Ovary (tissue), 9 donors: ENCODE data around the gene ALK. TPM values are rescaled to one million over a fixed set of nuclear protein-coding genes. Genes with fewer than 3 reads are reported as not detected.
"Not testable (repeated sequence)": the region's sequence is repeated elsewhere in the genome, so short reads cannot be mapped to it uniquely, and the experiment has no call there.

Experiments used
- DNase-seq, 5 donors: peaks; one replicate each; pipeline ENCODE4 v3.0.0-alpha.2; 2019 to 2020
- H3K27ac ChIP-seq, 2 donors: fragments of 200-600 bp; one replicate each; pipeline versions ENCODE4 v1.5.1 to v1.8.0; 2019 to 2022
- H3K27me3 ChIP-seq: fragments of 200-600 bp; one replicate; pipeline ENCODE4 v1.8.0; 2022
- H3K36me3 ChIP-seq: fragments of 200-600 bp; sonication (generic); one replicate; pipeline ENCODE4 v1.5.1; 2019
- H3K4me1 ChIP-seq: one replicate; pipeline ENCODE4 v1.8.1; 2013; ENCODE audit warnings: mild to moderate bottlenecking, moderate library complexity; ENCODE audit not compliant: insufficient read depth
- H3K4me3 ChIP-seq: fragments of 200-600 bp; sonication (generic); one replicate; pipeline ENCODE4 v1.5.1; 2017
- H3K9me3 ChIP-seq, 2 donors: fragments of 200-600 bp in 1 of 2; sonication (generic) in 1 of 2; one replicate each; pipeline versions ENCODE4 v1.5.1 to v1.8.1; 2013 to 2019; ENCODE audit warnings: mild to moderate bottlenecking in 1 of 2, moderate library complexity in 1 of 2
- EP300 ChIP-seq: sonication (generic); formaldehyde crosslinking; IDR thresholded peaks from one replicate; pipeline ENCODE4 v1.6.1; 2017; ENCODE audit warnings: antibody characterized with exemption
- POLR2A ChIP-seq: fragments of 450-650 bp; IDR thresholded peaks from one replicate; pipeline ENCODE4 v1.6.1; 2017; ENCODE audit warnings: antibody characterized with exemption, mild to moderate bottlenecking, moderate library complexity
- WGBS, 3 donors: extraction: QIAGEN DNeasy Blood & Tissue Kit in 1 of 3; methylation state at CpG; one replicate each; pipeline versions ENCODE4 v1.1.5 to v1.1.7; 2013 to 2017; 5-methylcytosine and 5-hydroxymethylcytosine counted together
- intact Hi-C, 4 donors: fragments of 100-400 bp; cut with DNase I; formaldehyde crosslinking; loops; one replicate each; pipeline versions ENCODE4 v1.11.0 to v1.15.1; 2022 to 2023
- polyA plus RNA-seq, 2 donors: library from polyadenylated mRNA; stranded (reverse); fragments of 200-250 nt in 1 of 2; fragments of 350-450 nt in 1 of 2; fragmentation: Illumina TruSeq in 1 of 2; extraction: RNeasy Lipid Tissue Mini Kit (QIAGEN cat#74804) in 1 of 2; gene quantifications; one replicate each; pipeline ENCODE4 v1.2.3, GENCODE V29; 2013 to 2014
- total RNA-seq, 7 donors: library from RNA; depleted of rRNA in 2 of 7; stranded (reverse); fragments of >200 nt in 2 of 7; fragmentation: NEBNext Ultra II Directional in 3 of 7; extraction: Animal tissue kit (Norgen Biotek cat#: 25700) in 3 of 7; gene quantifications; one replicate each; pipeline versions ENCODE4 v1.1.0 to v1.2.4, GENCODE V29; 2016 to 2023
- TF ChIP-seq, protein P1 (sequence below), 3 donors: fragments of 450-650 bp in 2 of 3; fragments of 200-600 bp in 1 of 3; IDR thresholded peaks; one replicate each; pipeline versions ENCODE4 v1.5.1 to v1.8.0; 2016 to 2022; ENCODE audit warnings: antibody characterized with exemption in 3 of 3, mild to moderate bottlenecking in 1 of 3
- donor health status: DM: no; HTN: no; CAD: no; lungs with moderate emphysema.
- donor health status: DM: no; HTN: no; CAD: no.
- donor health status: Bipolar disorder and iron deficiency.
- donor health status: DM: yes; HTN: yes; CAD: no.
- donor health status: DM: no; HTN: no; CAD: no.
- donor health status: DM: yes; HTN: yes; CAD: no.

The ALK gene
- total and polyA plus RNA-seq, 9 donors, result 0.05 to 1.7 (median 0.23) TPM; not detected in 1

DNA sequence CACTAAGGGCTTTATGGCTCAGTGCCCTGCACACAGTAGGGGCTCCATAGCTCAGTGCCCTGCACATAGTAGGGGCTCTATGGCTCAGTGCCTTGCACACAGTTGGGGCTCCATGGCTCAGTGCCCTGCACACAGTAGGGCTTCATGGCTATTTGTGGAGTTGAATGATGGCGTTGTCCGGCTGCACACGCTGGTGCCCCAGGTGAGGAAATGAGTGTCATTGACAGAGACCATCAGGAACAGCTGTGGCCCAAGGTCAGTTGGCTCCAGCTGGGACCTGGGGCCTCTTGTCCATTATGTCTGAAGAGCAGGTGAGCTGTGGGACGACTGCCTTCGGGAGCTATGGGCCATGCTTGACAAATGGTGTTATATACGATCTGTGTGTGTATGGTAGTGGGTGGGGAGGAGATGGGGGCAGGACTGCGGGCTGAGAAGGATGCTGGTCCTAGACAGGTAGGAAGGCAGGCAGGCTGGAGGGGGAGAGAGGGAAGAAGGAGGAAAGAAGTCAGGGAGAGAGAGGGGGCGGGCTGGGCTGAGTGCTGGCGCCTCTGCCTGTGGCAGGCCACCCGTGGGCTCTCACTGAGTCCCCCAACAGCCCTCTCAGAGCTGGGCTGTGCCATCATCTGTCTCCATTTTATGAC, 675.5 kb downstream of the ALK start:
- no peak for DNase-seq
- 72 to 83% (median 82%) methylated on average over 9 to 10 of the region's 10 CpGs for WGBS, 3 donors
- Histone ChIP-seq H3K27ac (no peak overlapping the region), H3K4me1 (no peaks in the 10 kb centered on the region), H3K4me3 (no peak overlapping the region), H3K36me3 (no peaks in the 10 kb centered on the region), H3K9me3 (no peaks in the 10 kb centered on the region), H3K27me3 (no peaks in the 10 kb centered on the region)
- intact Hi-C loops, result no loop called here
- TF ChIP-seq, protein P1, sequence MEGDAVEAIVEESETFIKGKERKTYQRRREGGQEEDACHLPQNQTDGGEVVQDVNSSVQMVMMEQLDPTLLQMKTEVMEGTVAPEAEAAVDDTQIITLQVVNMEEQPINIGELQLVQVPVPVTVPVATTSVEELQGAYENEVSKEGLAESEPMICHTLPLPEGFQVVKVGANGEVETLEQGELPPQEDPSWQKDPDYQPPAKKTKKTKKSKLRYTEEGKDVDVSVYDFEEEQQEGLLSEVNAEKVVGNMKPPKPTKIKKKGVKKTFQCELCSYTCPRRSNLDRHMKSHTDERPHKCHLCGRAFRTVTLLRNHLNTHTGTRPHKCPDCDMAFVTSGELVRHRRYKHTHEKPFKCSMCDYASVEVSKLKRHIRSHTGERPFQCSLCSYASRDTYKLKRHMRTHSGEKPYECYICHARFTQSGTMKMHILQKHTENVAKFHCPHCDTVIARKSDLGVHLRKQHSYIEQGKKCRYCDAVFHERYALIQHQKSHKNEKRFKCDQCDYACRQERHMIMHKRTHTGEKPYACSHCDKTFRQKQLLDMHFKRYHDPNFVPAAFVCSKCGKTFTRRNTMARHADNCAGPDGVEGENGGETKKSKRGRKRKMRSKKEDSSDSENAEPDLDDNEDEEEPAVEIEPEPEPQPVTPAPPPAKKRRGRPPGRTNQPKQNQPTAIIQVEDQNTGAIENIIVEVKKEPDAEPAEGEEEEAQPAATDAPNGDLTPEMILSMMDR (IDR thresholded peaks at IDR 0.05), result no peak
- TF ChIP-seq EP300, result no peak
- TF ChIP-seq POLR2A, result no peak

DNA sequence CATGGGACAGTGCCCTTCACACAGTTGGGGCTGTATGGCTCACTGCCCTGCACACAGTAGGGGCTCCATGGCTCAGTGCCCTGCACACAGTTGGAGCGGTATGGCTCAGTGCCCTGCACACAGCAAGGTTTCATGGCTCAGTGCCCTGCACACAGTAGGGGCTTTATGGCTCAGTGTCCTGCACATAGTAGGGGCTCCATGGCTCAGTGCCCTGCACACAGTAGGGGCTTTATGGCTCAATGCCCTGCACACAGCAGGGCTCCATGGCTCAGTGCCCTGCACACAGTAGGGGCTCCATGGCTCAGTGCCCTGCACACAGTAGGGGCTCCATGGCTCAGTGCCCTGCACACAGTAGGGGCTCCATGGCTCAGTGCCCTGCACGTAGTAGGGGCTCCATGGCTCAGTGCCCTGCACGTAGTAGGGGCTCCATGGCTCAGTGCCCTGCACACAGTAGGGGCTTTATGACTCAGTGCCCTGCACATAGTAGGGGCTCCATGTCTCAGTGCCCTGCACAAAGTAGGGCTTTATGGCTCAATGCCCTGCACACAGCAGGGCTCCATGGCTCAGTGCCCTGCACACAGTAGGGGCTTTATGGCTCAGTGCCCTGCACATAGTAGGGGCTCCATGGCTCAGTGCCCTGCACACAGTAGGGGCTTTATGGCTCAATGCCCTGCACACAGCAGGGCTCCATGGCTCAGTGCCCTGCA, 676.2 kb downstream of the ALK start:
- H3K36me3 ChIP-seq, H3K27ac ChIP-seq, H3K9me3 ChIP-seq, H3K4me3 ChIP-seq, H3K4me1 ChIP-seq, H3K27me3 ChIP-seq, DNase-seq, intact Hi-C loops: not testable (repeated sequence)
- WGBS, 3 donors, result 94 to 97% (median 96%) methylated on average over 3 of the region's 3 CpGs

DNA sequence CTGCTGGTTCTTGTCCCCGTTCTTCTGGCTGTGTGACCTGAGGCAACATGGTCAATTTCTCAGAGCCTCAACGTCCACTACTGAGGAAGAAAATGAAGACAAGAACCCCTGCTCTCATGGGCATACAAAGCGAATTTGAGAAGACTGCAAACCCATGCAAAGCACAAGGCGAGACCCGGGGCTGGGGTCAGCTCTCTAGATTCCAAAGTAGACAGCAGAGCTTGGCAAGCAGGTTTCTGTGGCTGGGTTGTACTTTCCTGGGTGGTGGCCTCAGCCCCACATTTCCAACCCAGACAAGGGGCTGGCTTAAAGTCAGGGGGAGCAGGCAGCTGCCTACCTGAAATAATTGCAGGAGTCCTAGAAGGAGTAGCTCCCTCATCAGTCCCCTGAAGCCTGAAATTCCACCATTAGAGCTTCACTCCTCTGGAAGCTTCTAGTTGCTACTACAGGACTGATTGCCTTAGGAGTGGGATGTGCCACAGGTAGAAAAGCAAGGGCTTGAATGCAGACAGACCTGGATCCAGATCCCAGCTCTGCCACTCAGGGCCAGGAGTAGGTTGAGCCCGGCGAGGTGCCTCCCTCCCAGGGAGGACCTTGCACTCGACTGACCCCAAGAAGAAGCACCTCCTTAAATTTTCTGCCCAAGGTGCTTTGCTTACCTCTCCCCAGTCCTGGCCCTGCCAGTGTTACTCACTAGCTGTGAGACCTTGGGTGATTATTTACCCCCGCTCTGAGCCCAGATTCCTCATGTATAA, 678.6 kb downstream of the ALK start:
- no peak overlapping the region for H3K4me3 ChIP-seq
- intact Hi-C loops, result no loop called here
- no peak for TF ChIP-seq POLR2A
- TF ChIP-seq EP300, result no peak
- TF ChIP-seq, protein P1 (IDR thresholded peaks at IDR 0.05), result no peak
- H3K4me1 ChIP-seq, result no peaks in the 10 kb centered on the region
- 85 to 89% (median 86%) methylated on average over 9 of the region's 9 CpGs for WGBS, 3 donors
- no peaks in the 10 kb centered on the region for H3K36me3 ChIP-seq
- H3K9me3 ChIP-seq, result no peaks in the 10 kb centered on the region
- H3K27me3 ChIP-seq, result no peaks in the 10 kb centered on the region
- no peak for DNase-seq
- no peak overlapping the region for H3K27ac ChIP-seq

DNA sequence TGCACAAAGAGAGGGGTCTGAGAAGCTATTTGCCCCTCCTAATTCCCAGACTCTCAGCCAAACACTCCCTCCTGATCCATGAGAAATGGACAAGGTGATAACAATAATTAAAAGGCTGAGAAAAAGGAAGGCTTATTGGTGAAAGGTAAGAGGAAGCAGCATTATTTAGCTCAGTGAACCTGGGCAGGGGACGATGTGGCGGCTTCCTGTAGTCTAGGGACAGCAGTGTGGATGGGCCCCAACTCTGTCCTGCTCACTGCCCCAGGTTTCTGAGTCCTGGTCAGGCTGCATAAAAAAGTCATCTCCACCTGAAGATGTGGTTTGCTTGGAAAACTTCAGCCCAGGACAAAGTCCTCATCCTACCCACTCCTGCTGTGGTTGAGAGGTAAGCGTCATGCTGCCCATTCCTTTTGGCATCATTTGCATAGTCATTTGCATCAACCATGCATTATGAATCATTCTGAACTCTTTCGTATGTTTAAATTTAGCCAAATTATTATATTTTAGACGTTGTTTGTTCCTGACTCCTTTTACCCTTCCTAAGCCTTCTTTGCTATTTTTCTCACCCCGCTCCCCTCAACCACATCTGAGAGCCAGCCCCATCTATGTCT, 679.3 kb downstream of the ALK start:
- H3K27me3 ChIP-seq, result no peaks in the 10 kb centered on the region
- H3K4me1 ChIP-seq, result no peaks in the 10 kb centered on the region
- TF ChIP-seq, protein P1 (IDR thresholded peaks at IDR 0.05), result no peak
- no peak for DNase-seq
- no peak overlapping the region for H3K27ac ChIP-seq
- 83 to 88% (median 86%) methylated on average over 6 of the region's 6 CpGs for WGBS, 3 donors
- H3K9me3 ChIP-seq, result no peaks in the 10 kb centered on the region
- intact Hi-C loops, result no loop called here
- no peaks in the 10 kb centered on the region for H3K36me3 ChIP-seq
- no peak overlapping the region for H3K4me3 ChIP-seq
